Sciatic nerve (tissue), 2 donors: ENCODE data around the gene TSPAN5. TPM values are rescaled to one million over a fixed set of nuclear protein-coding genes. Genes with fewer than 3 reads are reported as not detected.

Experiments
- ATAC-seq: fragments of 200-7000 bp; cut with Tn5 transposase; one replicate; pipeline ENCODE4 v1.9.1; 2020; ENCODE audit warnings: mild to moderate bottlenecking, moderate library complexity
- DNase-seq: peaks from one replicate; pipeline ENCODE4 v3.0.0-alpha.2; 2020; ENCODE audit warnings: low spot score
- intact Hi-C: fragments of 100-400 bp; cut with DNase I; formaldehyde crosslinking; loops from one replicate; pipeline ENCODE4 v1.14.2; 2022
- total RNA-seq: library from RNA; stranded (reverse); fragmentation: NEBNext Ultra II Directional; extraction: Animal tissue kit (Norgen Biotek cat#: 25700); gene quantifications from one replicate; pipeline ENCODE4 v1.2.1, GENCODE V29; 2021
- donor health status: DM: no; HTN: no; CAD: no.
- donor health status: DM: no; HTN: no; CAD: no.

The TSPAN5 gene
- total RNA-seq, 1 donor from 2014 or later: 19.1 TPM

DNA sequence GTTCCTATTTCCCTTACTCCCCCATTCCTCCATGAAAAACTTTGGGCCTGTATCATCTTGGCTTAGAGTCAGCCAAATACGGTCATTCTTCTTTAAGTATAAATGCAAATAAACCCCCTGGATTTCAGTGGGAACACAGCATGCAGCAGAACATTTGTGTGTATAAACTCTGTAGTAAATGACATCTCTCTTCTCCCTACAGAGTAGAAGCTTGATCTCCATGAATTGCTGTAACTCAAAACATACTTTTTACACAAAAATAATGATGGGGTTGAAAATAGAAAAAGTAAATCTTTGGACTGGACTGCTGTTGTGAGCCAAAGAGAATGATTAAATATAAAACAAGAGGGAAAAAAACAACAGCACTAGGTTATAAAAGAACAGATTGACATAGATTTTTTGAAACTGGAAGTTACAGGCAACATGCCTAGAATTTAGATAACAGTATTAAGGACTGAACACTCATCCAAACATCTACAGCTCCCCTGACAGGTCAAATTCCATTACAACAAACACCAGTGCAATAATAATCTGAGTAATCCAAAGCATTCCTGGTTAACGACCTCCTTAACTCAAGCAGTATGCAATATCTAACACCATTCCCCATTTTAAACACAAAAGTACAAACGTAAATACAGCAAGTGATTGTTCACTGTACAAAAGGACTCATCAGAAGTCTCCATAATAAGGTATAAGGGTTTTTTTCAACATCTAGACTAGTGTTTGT lies 30.7 kb downstream of the TSPAN5 start:
- no peak for ATAC-seq

DNA sequence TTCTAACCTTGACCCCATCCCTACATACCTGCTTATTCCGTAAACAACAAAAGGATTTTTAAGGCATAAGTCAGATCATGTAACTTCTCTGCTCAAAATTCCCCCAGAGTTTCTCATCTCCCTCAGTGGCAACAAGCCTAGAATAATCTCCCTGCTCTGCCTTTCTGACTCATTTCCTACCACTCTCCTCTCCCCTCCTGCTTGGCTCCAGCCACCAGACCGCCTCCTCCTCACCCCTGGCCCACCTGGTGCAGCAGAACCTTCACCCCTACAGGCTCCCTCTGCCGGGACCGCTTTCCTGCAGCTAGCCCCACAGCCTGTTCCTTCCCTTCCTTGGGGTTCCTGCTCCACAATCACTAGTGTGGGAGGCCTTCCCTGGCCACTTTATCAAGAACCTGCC lies 32.1 kb downstream of the TSPAN5 start:
- intact Hi-C loops: no loop called here
- ATAC-seq (peak; percentile 60), DNase-seq (no peak)

More for the DNA sequence above, 30.7 kb downstream of the TSPAN5 start:
- intact Hi-C loops: no loop called here
- no peak for DNase-seq

DNA sequence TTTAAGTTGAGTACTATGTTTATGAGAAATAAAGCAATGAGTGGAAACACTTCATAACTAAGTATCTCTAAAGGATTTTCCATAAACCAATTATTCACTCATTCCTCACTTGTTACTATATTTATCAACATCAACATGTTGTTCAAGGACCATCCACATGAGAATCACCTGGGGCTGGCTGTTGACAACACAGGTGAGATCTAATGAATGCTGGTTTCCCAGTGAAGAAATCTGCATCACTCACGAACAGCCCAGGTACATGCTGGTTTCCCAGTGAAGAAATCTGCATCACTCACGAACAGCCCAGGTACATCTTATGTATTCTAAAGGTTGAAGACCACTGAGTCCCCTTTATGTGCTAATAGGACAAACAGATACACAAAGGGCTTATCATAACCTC lies 32.5 kb downstream of the TSPAN5 start:
- ATAC-seq (no peak), DNase-seq (no peak)
- intact Hi-C loops: no loop called here

DNA sequence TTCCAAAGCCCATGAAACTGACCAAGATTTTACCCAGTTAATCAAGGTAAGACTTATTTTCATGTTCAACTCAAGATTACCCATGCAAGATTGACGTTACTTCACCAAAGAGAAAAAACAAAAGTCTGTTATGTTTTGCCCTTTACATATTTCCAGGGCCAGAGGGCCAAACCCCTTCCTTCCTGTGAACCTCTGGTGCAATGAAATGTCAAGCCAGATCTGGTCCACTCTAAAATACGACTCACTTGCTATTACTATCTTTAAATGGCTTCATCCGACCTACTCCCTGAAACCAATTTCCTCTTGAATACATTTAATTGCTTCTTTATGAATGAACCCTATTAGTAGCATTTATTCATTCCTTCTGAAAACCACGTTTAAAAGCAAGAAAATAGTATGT lies 33.0 kb downstream of the TSPAN5 start:
- no peak for ATAC-seq
- intact Hi-C loops: no loop called here
- no peak for DNase-seq

DNA sequence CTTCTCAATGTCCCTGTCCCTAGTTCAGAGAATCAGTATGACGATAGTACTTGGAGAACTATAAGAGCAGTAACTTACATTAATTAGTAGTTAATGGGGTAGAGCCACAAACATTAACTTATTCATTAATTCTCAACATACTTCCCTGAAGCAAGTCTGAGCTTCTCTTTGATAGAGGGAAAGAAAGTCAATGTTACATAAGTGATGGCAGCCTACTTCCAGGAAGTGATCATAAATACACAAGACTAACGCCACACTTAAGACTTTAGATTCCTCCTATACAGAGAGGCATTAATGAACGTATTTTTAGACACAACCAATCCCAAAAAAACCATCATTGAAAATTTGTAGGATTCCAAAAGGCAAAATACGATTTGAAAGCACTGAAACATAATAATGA lies 33.8 kb downstream of the TSPAN5 start:
- no peak for ATAC-seq
- intact Hi-C loops: no loop called here
- DNase-seq: no peak

DNA sequence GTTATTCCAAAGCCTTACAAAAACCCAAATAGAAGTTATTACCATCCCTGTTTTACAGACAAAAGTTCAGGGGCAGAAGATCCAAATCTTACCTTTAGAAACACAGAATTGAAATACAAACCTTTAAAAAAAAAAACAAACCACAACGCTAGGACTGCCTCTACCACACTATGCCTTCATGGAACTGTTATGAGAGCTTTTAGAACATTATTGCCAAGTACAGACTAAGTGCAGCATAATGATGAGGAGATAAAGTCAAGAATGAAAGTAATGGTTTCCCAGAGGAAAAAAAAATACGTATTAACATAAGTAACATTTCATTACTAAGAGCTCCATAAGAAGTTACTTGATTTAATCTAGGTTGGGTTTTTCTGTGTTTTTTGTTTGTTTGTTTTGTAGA lies 34.3 kb downstream of the TSPAN5 start:
- intact Hi-C loops: no loop called here
- ATAC-seq (no peak), DNase-seq (no peak)

DNA sequence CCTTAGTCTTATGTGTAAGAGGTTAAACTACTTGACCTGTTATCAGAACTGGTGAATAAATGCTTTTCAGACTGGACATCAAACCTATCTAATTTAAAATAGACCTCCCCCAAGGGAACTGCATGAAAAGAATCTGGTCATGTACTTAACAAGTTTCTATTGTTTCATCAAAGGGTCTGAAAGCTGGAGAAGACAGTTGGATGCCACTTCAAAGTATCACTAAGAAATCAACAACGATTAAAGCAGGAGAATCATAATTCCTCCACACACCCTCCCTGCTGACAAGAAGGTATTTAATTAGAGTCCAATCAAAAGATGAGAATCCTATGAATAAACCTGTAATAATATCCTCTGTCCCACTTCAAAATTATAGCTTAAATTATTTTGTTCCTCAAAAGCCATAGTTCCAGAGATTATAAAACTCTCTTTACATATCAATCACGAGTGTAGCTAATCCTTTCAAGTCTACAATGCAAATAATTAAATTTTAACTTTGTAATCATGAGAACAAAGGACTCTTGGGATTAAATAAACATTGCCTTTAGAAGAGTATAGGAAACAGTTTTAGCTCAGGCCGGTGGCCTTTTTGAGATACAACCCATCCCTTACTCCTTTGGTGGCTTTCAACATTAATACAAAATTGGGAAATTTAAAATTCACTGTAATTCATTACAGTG lies 35.1 kb downstream of the TSPAN5 start:
- intact Hi-C loops: no loop called here
- DNase-seq (no peak), ATAC-seq (no peak)

DNA sequence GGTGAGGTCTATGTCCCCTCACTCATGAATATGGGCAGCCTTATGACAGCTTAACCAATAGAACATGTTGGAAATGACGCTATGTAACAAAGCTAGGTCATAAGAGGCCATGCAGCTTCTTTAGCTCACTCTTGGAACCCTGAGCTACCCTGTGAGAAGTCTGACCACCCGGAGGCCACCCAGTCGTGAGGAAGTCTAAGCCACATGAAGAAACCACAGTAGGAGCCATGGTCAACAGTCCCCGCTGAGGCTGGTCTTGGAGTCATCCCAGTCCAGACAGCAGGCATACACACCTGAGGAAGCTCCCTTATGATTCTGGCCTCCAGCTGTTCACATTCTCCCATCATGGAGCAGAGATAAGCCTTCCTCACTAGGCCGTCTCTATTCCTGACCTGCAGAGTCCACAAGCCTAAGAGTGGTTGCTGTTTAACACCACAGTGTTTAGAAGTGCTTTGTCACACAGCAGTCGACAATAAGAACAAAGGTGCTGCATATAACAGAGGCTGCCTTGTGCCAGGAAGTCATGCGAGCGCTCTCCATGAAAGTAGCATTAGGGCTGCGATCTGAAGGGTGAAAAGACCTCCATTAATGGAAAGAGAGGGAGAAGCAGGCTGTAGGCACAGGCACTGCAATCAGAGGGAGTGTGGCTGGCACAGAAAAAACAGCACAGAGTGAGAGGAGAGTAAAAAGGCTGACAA lies 38.2 kb downstream of the TSPAN5 start:
- no peak for DNase-seq
- no peak for ATAC-seq
- intact Hi-C loops: no loop called here

DNA sequence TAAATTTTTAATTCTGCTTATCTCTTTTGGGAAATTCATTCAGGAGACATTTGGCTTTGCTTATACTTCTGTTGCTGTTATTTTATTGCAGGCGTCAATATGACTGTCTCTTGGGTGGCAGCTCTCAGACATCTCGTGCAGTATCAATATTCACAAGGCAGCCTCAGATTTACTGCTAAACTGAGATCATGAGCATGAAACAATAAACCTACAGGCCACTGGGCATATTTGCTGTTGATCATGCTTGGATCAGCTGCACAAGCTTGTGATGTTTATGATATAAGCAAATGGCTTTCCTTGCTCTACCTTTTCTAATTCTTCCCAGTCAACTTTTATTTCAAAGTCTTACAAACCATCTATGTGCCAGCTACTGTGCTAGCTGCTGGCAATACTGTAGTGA lies 39.2 kb downstream of the TSPAN5 start:
- no peak for DNase-seq
- ATAC-seq: no peak
- intact Hi-C loops: no loop called here

DNA sequence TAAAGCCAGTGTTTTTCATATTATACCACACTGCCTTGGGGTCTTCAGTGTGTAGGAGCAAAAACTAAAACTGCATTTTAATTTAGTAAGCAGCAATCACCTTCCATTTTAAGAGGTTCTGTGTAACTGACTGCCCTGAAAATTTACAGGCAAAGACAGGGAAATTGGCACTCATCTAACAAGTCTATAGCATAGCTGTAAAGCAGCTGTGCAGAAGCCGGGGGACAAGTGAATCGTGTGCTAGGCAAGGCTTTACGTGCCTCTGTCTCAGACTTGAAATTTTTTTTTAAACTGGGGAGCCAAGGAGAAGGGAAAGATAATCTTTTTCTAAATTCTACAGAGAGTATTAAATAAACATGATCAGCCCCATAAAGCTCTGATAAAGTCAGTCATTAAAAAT lies 39.7 kb downstream of the TSPAN5 start:
- intact Hi-C loops: no loop called here
- DNase-seq: no peak
- ATAC-seq: no peak

DNA sequence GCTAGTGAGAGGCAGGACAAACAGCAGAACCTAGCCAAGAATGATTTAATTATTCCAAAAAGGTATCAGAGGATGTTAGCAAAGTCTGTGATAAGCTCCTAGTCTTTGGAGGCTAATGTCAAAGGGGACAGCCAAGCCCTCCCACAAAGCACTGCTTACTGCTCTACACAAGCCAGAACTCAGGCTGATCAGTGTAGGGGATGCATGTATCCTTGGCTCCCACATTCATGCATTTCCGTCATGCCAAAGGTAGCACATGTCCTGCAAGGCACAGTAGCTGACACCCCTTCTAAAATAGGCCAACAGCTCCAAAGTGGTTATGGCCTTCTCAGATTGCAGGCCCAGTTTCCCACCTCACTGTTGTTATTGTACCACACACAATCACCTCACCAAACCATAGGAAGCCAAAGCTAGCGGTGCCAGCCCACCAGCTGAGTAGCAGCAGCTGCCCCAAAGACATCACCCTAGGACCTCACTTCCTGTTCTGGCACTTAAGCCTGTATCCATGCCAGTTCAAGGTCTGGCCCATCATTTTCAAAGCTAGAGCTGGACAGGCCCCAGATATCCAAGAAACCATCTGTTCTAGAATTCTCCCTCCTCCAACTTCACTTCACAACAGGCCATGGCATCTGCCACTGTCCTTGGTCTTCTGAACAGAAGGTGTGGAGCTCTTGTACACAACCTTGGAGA lies 40.9 kb downstream of the TSPAN5 start:
- ATAC-seq: no peak
- no peak for DNase-seq
- intact Hi-C loops: no loop called here

DNA sequence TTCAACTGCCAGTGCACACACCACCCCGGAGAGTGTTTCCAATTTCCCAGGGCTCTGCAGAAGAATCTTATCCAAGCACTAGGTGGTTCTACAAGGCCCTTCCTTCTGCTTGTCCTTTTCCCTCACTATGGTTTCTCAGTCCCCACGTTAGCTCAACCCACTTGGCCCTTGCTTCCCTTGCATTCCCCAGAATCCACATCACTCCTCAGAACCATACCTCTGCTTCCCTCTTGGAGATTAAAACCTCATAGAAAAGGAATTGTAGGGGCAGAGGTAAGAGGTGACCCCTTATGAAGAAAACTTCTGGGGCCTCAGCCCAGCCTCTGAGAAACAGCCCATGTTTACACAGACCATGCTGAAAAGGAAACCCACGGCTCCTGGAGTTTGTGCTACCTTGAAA lies 42.4 kb downstream of the TSPAN5 start:
- intact Hi-C loops: no loop called here
- no peak for ATAC-seq
- no peak for DNase-seq

DNA sequence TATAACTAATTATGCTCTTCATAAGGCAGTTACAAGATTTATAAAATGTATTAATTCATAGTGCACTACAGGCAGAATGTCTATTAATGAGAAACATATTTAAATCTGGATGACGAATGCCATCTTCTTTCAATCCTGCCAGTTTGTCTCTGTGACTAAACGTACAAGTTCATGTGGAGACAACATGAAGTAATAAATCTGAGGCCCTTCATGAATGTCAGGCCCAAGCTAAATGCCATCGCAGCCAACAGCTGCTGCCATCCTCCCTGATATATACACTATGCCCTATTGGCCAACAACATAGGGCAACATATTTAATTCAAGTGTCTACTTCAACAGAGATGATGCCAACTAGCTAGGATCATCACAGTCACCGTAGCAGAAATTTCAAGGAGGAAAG lies 43.7 kb downstream of the TSPAN5 start:
- intact Hi-C loops: no loop called here

DNA sequence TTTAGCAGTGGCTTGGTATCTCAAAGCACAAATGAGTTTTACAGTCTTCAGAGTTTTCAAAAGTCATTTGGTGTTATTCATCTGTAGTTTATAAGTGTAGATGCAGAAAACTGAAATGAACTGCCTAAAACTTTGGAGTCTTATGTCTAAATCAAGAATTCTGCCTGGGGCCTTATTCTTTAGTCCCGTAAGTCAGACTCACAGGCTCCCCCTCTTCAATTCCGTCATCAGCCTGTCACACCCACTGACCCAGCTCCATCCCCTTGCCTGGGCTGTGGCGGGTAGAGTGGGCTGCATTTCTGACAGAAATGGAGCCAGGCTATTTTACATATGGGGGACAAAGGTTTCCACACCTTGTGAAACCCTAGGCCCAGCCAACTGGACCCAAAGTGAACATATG lies 44.3 kb downstream of the TSPAN5 start:
- no peak for ATAC-seq
- DNase-seq: no peak
- intact Hi-C loops: no loop called here

More for the DNA sequence above, 43.7 kb downstream of the TSPAN5 start:
- no peak for ATAC-seq
- DNase-seq: no peak

DNA sequence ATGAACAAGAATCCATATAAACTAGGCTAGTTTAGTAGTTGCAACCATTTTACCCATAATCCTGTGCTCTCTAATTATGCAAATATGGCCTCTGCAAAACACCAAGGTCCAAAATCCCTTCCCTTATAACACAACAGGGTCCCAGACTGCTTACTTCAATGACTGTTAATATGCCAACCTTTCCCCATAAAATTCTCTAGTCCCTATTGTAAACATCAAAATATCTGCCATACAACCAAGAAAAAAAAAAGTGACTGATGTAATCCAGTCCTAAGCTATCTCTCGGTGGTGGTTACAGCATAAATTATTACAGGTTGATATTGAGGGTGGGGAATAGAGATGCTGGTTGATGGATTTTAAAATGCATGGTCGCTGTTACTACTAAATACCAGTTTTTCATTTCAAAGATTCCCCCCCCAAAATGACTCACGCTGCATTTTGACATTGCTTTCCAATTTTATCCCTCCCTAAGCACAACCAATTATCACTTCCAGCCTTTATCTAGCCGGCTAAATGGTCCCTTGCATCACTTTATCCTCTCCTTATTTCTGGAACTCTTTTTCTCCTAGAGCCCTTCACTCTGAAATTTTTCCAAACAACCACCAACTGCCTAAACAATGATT lies 44.8 kb downstream of the TSPAN5 start:
- no peak for DNase-seq
- intact Hi-C loops: no loop called here
- ATAC-seq: no peak

DNA sequence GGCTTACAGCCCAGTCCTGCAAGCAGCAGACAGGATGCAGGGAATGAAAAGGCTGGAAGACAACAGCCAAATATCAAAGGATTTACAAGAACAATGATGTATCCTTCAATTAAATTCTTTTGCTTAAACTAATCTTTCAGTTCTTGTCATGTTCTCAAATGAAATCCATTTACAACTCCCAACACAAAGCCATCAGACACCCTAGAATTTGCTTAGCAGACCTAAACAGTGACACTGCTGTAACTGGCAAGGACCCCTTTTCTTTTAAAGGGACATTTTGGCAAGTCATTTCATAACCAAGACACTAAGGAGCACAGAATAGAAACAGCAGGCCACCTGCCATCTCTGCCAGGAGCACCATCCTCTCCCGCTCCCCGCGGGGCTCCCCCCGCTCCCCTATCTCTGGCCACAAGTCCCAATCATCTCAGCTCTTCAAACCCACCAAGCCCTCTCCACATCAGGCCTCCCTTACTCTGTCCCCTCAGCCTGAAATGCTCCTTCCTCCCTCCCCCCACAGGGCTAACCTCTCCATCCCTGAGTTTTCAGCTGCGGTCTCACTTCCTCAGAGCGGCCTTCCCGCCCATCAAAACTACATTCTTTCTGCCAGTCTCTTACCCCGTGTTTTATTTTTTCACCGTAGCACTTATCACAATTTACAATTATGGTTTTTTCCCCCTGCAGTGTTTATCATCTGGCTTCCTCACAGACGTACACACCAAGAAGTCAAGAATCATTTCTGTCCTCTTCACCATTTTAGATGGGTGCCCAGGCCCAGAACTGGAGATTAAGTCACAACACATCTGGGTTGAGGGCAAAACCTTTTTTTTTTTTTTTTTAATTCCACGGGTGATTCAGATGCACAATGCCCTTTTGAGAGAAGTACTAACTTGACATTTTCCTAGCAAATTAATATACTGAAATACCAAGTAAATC lies 45.8 kb downstream of the TSPAN5 start:
- no peak for DNase-seq
- ATAC-seq: no peak
- intact Hi-C loops: no loop called here

DNA sequence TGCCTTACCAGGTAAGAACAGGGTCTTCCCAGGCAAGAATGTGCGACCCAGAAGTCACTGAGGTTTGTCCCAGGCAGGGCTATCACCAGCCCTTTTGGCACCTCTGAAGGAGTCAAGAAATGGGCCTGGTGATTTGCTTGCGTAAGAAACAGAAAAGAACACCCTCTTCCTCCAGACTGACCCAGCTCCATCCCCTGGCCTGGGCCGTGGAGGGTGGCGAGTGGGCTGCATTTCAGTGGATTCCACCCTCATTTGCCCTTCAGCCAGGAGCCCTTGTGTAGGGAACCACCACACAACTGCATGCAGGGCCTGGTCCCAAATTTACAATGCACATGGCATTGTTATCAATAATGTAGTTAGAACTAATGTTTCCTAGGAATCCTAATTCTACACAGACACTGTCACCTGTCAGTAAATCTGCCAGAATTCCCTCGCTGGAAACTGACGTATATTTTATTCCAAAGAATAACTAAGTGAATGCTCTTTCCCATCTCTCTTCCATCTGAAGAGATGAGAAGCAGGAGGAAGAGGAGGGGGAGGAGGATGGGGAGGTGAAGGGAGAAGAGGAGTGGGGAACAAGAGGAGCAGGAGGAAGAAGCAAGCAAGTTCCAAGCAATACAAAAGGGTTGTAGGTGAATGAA lies 46.6 kb downstream of the TSPAN5 start:
- intact Hi-C loops: no loop called here
- DNase-seq (no peak), ATAC-seq (no peak)
